ENCODE results near the gene ZNF683. TPM values are rescaled to one million over a fixed set of nuclear protein-coding genes. Genes with fewer than 3 reads are reported as not detected.

Gene ZNF683
- total RNA-seq, 6 experiments from 2014 or later, result 0.19 TPM; not detected in 5

GRCh38 chr1:26346274-26347033, 26.1 kb downstream of the ZNF683 start:
- H3K27ac ChIP-seq, result no peak overlapping the region
- H3K4me1 ChIP-seq, result peaks cover 0 to 9% (median 0%) of the 10 kb centered on the region in 4 donors
- H3K27me3 ChIP-seq, result no peaks in the 10 kb centered on the region
- TF ChIP-seq POLR2A (IDR thresholded peaks at IDR 0.05), result no peak
- TF ChIP-seq CTCF (IDR thresholded peaks at IDR 0.05), result no peak
- ATAC-seq (no peak), DNase-seq (no peak)
- 53% methylated on average over 3 of the region's 10 CpGs for WGBS (ENCODE audit: insufficient coverage, low coverage, low lambda C conversion rate, missing lambda C conversion rate)
- H3K4me3 ChIP-seq, result no peak overlapping the region
- H3K9me3 ChIP-seq, result no peaks in the 10 kb centered on the region
- intact Hi-C loops (cut with DNase I), result no loop called here
- H3K36me3 ChIP-seq, result no peaks in the 10 kb centered on the region

- Histone ChIP-seq H3K9me3 (no peaks in the 10 kb centered on the region), H3K27me3 (no peaks in the 10 kb centered on the region), H3K36me3 (no peaks in the 10 kb centered on the region), H3K4me3 (no peak overlapping the region), H3K27ac (no peak overlapping the region), H3K4me1 (peaks cover 0 to 2% (median 0%) of the 10 kb centered on the region in 4 donors)
- no peak for DNase-seq
- TF ChIP-seq POLR2A (IDR thresholded peaks at IDR 0.05) (no peak), CTCF (IDR thresholded peaks at IDR 0.05) (no peak)
- intact Hi-C loops (cut with DNase I), result no loop called here
- peak in 1 of 4 donors; percentile 9 for ATAC-seq
- no CpG with 5 or more reads among the region's 15 CpGs for WGBS (ENCODE audit: insufficient coverage, low coverage, low lambda C conversion rate, missing lambda C conversion rate)
Measured at GRCh38 chr1:26345718-26346117, 26.8 kb downstream of the ZNF683 start.

- Histone ChIP-seq H3K9me3 (no peaks in the 10 kb centered on the region), H3K27me3 (no peaks in the 10 kb centered on the region), H3K27ac (no peak overlapping the region), H3K4me3 (no peak overlapping the region), H3K36me3 (no peaks in the 10 kb centered on the region), H3K4me1 (no peaks in the 10 kb centered on the region)
- DNase-seq (no peak), ATAC-seq (no peak)
- 83% methylated on average over 4 of the region's 15 CpGs for WGBS (ENCODE audit: insufficient coverage, low coverage, low lambda C conversion rate, missing lambda C conversion rate)
- TF ChIP-seq CTCF (IDR thresholded peaks at IDR 0.05) (no peak), POLR2A (IDR thresholded peaks at IDR 0.05) (no peak)
- intact Hi-C loops (cut with DNase I), result no loop called here
Measured at GRCh38 chr1:26344147-26344920, 28.2 kb downstream of the ZNF683 start.

GRCh38 chr1:26340047-26340481, 32.5 kb downstream of the ZNF683 start:
- ATAC-seq, result no peak
- Histone ChIP-seq H3K9me3 (no peaks in the 10 kb centered on the region), H3K27me3 (no peaks in the 10 kb centered on the region), H3K36me3 (no peaks in the 10 kb centered on the region), H3K4me1 (peaks cover 0 to 9% (median 0%) of the 10 kb centered on the region in 4 donors), H3K27ac (no peak overlapping the region), H3K4me3 (no peak overlapping the region)
- WGBS (ENCODE audit: insufficient coverage, low coverage, low lambda C conversion rate, missing lambda C conversion rate), result 69% methylated on average over 3 of the region's 4 CpGs
- TF ChIP-seq POLR2A (IDR thresholded peaks at IDR 0.05), result no peak
- no peak for DNase-seq
- intact Hi-C loops (cut with DNase I), result no loop called here

GRCh38 chr1:26338670-26339069, 33.9 kb downstream of the ZNF683 start:
- no peaks in the 10 kb centered on the region for H3K27me3 ChIP-seq
- no peak for ATAC-seq
- 100% methylated on average over 1 of the region's 1 CpG for WGBS (ENCODE audit: insufficient coverage, low coverage, low lambda C conversion rate, missing lambda C conversion rate)
- peaks cover 0 to 9% (median 0%) of the 10 kb centered on the region in 4 donors for H3K4me1 ChIP-seq
- H3K36me3 ChIP-seq, result no peaks in the 10 kb centered on the region
- no peak for TF ChIP-seq POLR2A (IDR thresholded peaks at IDR 0.05)
- no peak for TF ChIP-seq CTCF (IDR thresholded peaks at IDR 0.05)
- no peaks in the 10 kb centered on the region for H3K9me3 ChIP-seq
- no peak overlapping the region for H3K4me3 ChIP-seq
- intact Hi-C loops (cut with DNase I), result no loop called here
- no peak overlapping the region for H3K27ac ChIP-seq
- DNase-seq, result no peak

Data from right lobe of liver (tissue), 6 donors.